ENCODE data around the gene PTPRE. TPM values are rescaled to one million over a fixed set of nuclear protein-coding genes. Genes with fewer than 3 reads are reported as not detected.
A peak's percentile ranks its signal among the peaks of the same experiment; 100 is the strongest.
"Not testable (repeated sequence)": the region's sequence is repeated elsewhere in the genome, so short reads cannot be mapped to it uniquely, and the experiment has no call there.

The PTPRE gene
- total and polyA plus RNA-seq, 2 of the 4 experiments (the other 2 are of a cell fraction), result 0.34 to 0.54 TPM

DNA sequence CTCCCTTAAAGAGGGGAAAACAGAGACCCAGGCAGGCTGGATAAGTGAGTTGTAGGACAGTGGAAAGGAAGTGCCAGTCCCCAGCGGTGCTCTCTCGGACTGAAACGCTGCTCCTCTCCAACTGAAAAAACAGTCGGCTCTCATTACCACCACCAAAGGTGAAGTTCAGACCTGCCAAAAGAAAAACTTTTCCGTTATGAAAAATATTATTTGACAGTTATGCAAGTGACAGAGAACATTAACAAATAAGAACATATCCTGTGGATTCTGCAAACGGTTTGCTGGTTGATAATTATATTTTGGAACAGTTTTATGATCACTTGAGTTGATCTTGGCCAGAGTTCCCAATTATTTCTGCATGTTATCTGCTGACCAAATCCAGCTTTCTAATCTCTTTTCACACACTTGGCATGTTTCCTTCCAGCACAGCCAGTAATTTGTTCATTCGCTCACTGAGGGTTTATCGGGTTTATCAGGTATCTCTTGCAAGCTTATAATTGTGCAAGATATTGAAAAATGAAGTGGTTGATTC, 82.6 kb downstream of the PTPRE start:
- intact Hi-C loops (cut with micrococcal nuclease) (no loop called here), in situ Hi-C loops (cut with MboI; ENCODE audit: low sequenced_read_pairs) (no loop called here), dilution Hi-C loops (cut with HindIII; ENCODE audit: low sequenced_read_pairs, unreplicated experiment) (no loop called here)
- Histone ChIP-seq H3K9ac (ENCODE audit: low read depth, low read length) (no peak overlapping the region), H3K56ac (ENCODE audit: extremely low read depth, insufficient read depth, low read length) (no peak overlapping the region), H3K4ac (ENCODE audit: low read depth, low read length) (no peak overlapping the region), H3K36me3 (ENCODE audit: control insufficient read depth, insufficient read depth, low read length) (no peaks in the 10 kb centered on the region), H2AK5ac (ENCODE audit: low read depth, low read length) (no peak overlapping the region), H2BK120ac (ENCODE audit: low read depth, low read length) (no peak overlapping the region), H3K23ac (ENCODE audit: low read depth, low read length) (no peak overlapping the region), H2BK20ac (ENCODE audit: low read depth, low read length) (no peak overlapping the region), H3K4me1 (ENCODE audit: control insufficient read depth, insufficient read depth, low read length) (peaks cover 4% of the 10 kb centered on the region), H3K79me1 (ENCODE audit: low read depth in 1 of 2, low read length in 2 of 2) (no peaks in the 10 kb centered on the region), H4K91ac (ENCODE audit: insufficient read depth, low read depth, low read length) (no peak overlapping the region), H3K4me3 (ENCODE audit: insufficient read depth, low read depth, low read length) (no peak overlapping the region), H3K18ac (ENCODE audit: low read depth, low read length) (no peak overlapping the region), H2AFZ (replicated peaks; ENCODE audit: low read length, poor library complexity) (no peak overlapping the region), H2BK5ac (ENCODE audit: low read depth, low read length, poor library complexity, severe bottlenecking) (no peak overlapping the region), H4K20me1 (ENCODE audit: insufficient read depth, low read length) (no peaks in the 10 kb centered on the region), H3K14ac (replicated peaks; ENCODE audit: low read depth, low read length) (no peak overlapping the region), H3K9me1 (ENCODE audit: insufficient read depth, low read length) (no peaks in the 10 kb centered on the region), H2AK9ac (replicated peaks; ENCODE audit: low read depth, low read length, poor library complexity) (no peak overlapping the region), H4K8ac (ENCODE audit: low read depth in 2 of 2, low read length in 2 of 2) (no peak overlapping the region), H3K9me3 (ENCODE audit: control insufficient read depth, insufficient read depth, low read length) (no peaks in the 10 kb centered on the region), H2BK15ac (ENCODE audit: low read depth, low read length) (no peak overlapping the region), H4K5ac (ENCODE audit: low read depth, low read length) (no peak overlapping the region), H3K27me3 (ENCODE audit: control insufficient read depth, insufficient read depth, low read length) (no peaks in the 10 kb centered on the region), H3K27ac (ENCODE audit: insufficient read depth, low read length) (no peak overlapping the region), H3K4me2 (ENCODE audit: low read depth, low read length) (no peak overlapping the region)
- ATAC-seq (ENCODE audit: low read depth) (no peak), DNase-seq (no peak)
- ChIA-PET CTCF (interaction anchor here (0.8 to 1.0 kb wide), 2 partner anchors 45 to 54 kb away, joined by 3 read pairs; no protein-coding TSS in a partner anchor), POLR2A (ENCODE audit: unreplicated experiment) (no interaction called here)
- no peak for TF ChIP-seq RAD21 (IDR thresholded peaks at IDR 0.05; ENCODE audit: low read length)
- no peak for TF ChIP-seq BHLHE40 (IDR thresholded peaks at IDR 0.05; ENCODE audit: low read depth, low read length)
- no peak for TF ChIP-seq MAFK (IDR thresholded peaks at IDR 0.05; ENCODE audit: low read depth, low read length)
- no peak for TF ChIP-seq MAZ (IDR thresholded peaks at IDR 0.05; ENCODE audit: borderline replicate concordance, low read depth, low read length)
- no peak for TF ChIP-seq FOS (IDR thresholded peaks at IDR 0.05; ENCODE audit: low read depth, low read length)
- no TSS peak for BruUV-seq (replicated peaks)
- WGBS, 2 experiments (ENCODE audit: extremely low coverage in 2 of 2, insufficient read length in 1 of 2), result no CpG with 5 or more reads among the region's 8 CpGs

DNA sequence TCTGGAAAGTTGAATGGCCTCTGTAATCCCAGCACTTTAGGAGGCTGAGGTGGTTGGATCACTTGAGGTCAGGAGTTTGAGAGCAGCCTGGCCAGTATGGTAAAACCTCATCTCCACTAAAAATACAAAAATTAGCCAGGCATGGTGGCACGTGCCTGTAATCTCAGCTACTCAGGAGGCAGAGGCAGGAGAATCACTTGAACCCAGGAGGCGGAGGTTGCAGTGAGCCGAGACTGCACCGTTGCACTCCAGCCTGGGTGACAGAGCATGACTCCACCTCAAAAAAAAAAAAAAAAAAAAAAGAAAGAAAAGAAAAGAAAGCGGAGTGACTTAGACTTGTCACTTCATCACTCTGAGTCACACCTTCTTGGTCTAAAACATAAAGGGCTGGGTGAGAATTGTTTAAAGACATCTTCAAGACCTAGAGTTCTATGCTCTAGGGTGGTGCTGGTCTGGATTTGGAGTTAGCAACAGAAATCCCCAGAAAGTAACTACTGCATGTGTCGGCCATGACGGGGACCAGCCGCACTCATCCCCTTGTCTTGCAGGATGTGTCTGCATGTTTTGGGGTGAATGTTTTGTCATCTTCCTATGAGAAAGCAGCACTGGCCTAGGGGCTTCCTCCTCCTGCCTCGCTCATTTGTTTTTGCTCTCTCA, 83.4 kb downstream of the PTPRE start:
- in situ Hi-C loops (cut with MboI; ENCODE audit: low sequenced_read_pairs); H3K18ac ChIP-seq (ENCODE audit: low read depth, low read length); H3K14ac ChIP-seq (replicated peaks; ENCODE audit: low read depth, low read length); H3K4me1 ChIP-seq (ENCODE audit: control insufficient read depth, insufficient read depth, low read length); H3K4ac ChIP-seq (ENCODE audit: low read depth, low read length); H2AK9ac ChIP-seq (replicated peaks; ENCODE audit: low read depth, low read length, poor library complexity); ATAC-seq (ENCODE audit: low read depth); H4K20me1 ChIP-seq (ENCODE audit: insufficient read depth, low read length); H3K27me3 ChIP-seq (ENCODE audit: control insufficient read depth, insufficient read depth, low read length); H3K4me2 ChIP-seq (ENCODE audit: low read depth, low read length); intact Hi-C loops (cut with micrococcal nuclease); BruUV-seq (replicated peaks); H3K9me1 ChIP-seq (ENCODE audit: insufficient read depth, low read length); dilution Hi-C loops (cut with HindIII; ENCODE audit: low sequenced_read_pairs, unreplicated experiment); H3K36me3 ChIP-seq (ENCODE audit: control insufficient read depth, insufficient read depth, low read length); H2BK20ac ChIP-seq (ENCODE audit: low read depth, low read length); POLR2A ChIA-PET (ENCODE audit: unreplicated experiment); H3K79me1 ChIP-seq (ENCODE audit: low read depth in 1 of 2, low read length in 2 of 2); DNase-seq; H2AK5ac ChIP-seq (ENCODE audit: low read depth, low read length); H4K5ac ChIP-seq (ENCODE audit: low read depth, low read length); H2BK15ac ChIP-seq (ENCODE audit: low read depth, low read length); H3K9me3 ChIP-seq (ENCODE audit: control insufficient read depth, insufficient read depth, low read length); H3K56ac ChIP-seq (ENCODE audit: extremely low read depth, insufficient read depth, low read length); H3K4me3 ChIP-seq (ENCODE audit: insufficient read depth, low read depth, low read length); H3K9ac ChIP-seq (ENCODE audit: low read depth, low read length); H3K23ac ChIP-seq (ENCODE audit: low read depth, low read length): not testable (repeated sequence)
- Histone ChIP-seq H4K91ac (ENCODE audit: insufficient read depth, low read depth, low read length) (peak overlapping the region; percentile 23; the same call in 1 of the 2 replicates), H2BK5ac (ENCODE audit: low read depth, low read length, poor library complexity, severe bottlenecking) (peak overlapping the region; percentile 54), H2AFZ (replicated peaks; ENCODE audit: low read length, poor library complexity) (peak overlapping the region; percentile 8), H3K27ac (ENCODE audit: insufficient read depth, low read length) (peak overlapping the region; percentile 57; the same call in 1 of the 2 replicates), H4K8ac (ENCODE audit: low read depth in 2 of 2, low read length in 2 of 2) (peak overlapping the region; percentile 58 to 79), H2BK120ac (ENCODE audit: low read depth, low read length) (peak overlapping the region; percentile 56; the same call in 1 of the 2 replicates)
- CTCF ChIA-PET, result interaction anchor here (0.8 kb wide), 1 partner anchor 54 kb away, joined by 3 read pairs; no protein-coding TSS in a partner anchor
- WGBS, 2 experiments (ENCODE audit: extremely low coverage in 2 of 2, insufficient read length in 1 of 2), result no CpG with 5 or more reads among the region's 9 CpGs
